PFSK-1 (cell line): ENCODE results near the gene CHCHD1.

Source experiments
- FOXP2 ChIP-seq: optimal IDR thresholded peaks from 2 replicates; pipeline ENCODE3; 2011; ENCODE audit warnings: borderline replicate concordance, control low read depth, inconsistent platforms; ENCODE audit not compliant: insufficient read depth; ENCODE audit errors: extremely low read length, extremely low read depth
- POLR2AphosphoS5 ChIP-seq: IDR thresholded peaks from 2 replicates; pipeline ENCODE4 v1.6.1; 2012; ENCODE audit warnings: low read depth, mild to moderate bottlenecking, control low read depth, low read length, moderate library complexity
- REST ChIP-seq, 2 experiments: IDR thresholded peaks; 2 replicates each; pipeline versions ENCODE4 v1.6.1 to v1.8.0; 2011 to 2012; ENCODE audit warnings: low read depth in 2 of 2, low read length in 2 of 2, control low read depth in 1 of 2, inconsistent platforms in 1 of 2, mild to moderate bottlenecking in 1 of 2, moderate library complexity in 1 of 2; ENCODE audit not compliant: insufficient read depth in 1 of 2
- SIN3A ChIP-seq: IDR thresholded peaks from 2 replicates; pipeline ENCODE4 v1.6.1; 2012; ENCODE audit warnings: mild to moderate bottlenecking, low read length, moderate library complexity, borderline replicate concordance; ENCODE audit not compliant: insufficient read depth
- TAF1 ChIP-seq: IDR thresholded peaks from 2 replicates; pipeline ENCODE4 v1.6.1; 2012; ENCODE audit warnings: low read length, control low read depth, borderline replicate concordance; ENCODE audit not compliant: insufficient read depth

CHCHD1 gene

GRCh38 chr10:73746721-73747120 lies 35.1 kb upstream of the CHCHD1 start:
- no peak for TF ChIP-seq TAF1
- TF ChIP-seq FOXP2, result no peak
- no peak for TF ChIP-seq REST (IDR thresholded peaks at IDR 0.05; ENCODE audit: insufficient read depth in 1 of 2, low read depth in 2 of 2, low read length in 2 of 2)
- no peak for TF ChIP-seq POLR2AphosphoS5
- no peak for TF ChIP-seq SIN3A

- TF ChIP-seq POLR2AphosphoS5, result no peak
- no peak for TF ChIP-seq TAF1
- TF ChIP-seq SIN3A, result no peak
These were observed 31.0 kb upstream of the CHCHD1 start for GRCh38 chr10:73750819-73751218.

GRCh38 chr10:73756183-73756582 lies 25.7 kb upstream of the CHCHD1 start:
- TF ChIP-seq FOXP2 (no peak), POLR2AphosphoS5 (no peak), REST (IDR thresholded peaks at IDR 0.05; ENCODE audit: insufficient read depth in 1 of 2, low read depth in 2 of 2, low read length in 2 of 2) (no peak), SIN3A (no peak), TAF1 (no peak)

- TF ChIP-seq SIN3A (no peak), POLR2AphosphoS5 (no peak), FOXP2 (no peak), TAF1 (no peak), REST (IDR thresholded peaks at IDR 0.05; ENCODE audit: insufficient read depth in 1 of 2, low read depth in 2 of 2, low read length in 2 of 2) (no peak)
These were observed 22.9 kb upstream of the CHCHD1 start for GRCh38 chr10:73758704-73759511.

GRCh38 chr10:73759512-73760115 lies 22.2 kb upstream of the CHCHD1 start:
- no peak for TF ChIP-seq POLR2AphosphoS5
- no peak for TF ChIP-seq TAF1
- no peak for TF ChIP-seq FOXP2
- no peak for TF ChIP-seq REST (IDR thresholded peaks at IDR 0.05; ENCODE audit: insufficient read depth in 1 of 2, low read depth in 2 of 2, low read length in 2 of 2)
- no peak for TF ChIP-seq SIN3A
